Measurements from ENCODE around the gene APMAP.

APMAP gene

GRCh38 chr20:25016471-25016870 is 23.9 kb upstream of the APMAP start:
- no peaks in the 10 kb centered on the region for H3K9me2 ChIP-seq (replicated peaks; ENCODE audit: insufficient read depth, low read length)
- H2AFZ ChIP-seq (ENCODE audit: low read length): no peak overlapping the region
- DNase-seq: no peak
- no peaks in the 10 kb centered on the region for H3K9me3 ChIP-seq (replicated peaks; ENCODE audit: insufficient read depth, low read length)
- peaks cover 42% of the 10 kb centered on the region for H3F3A ChIP-seq (ENCODE audit: insufficient read depth, low read length)
- no peaks in the 10 kb centered on the region for H3K36me3 ChIP-seq (replicated peaks; ENCODE audit: insufficient read depth, low read length)
- peak overlapping the region; percentile 57; the same call in 1 of the 2 replicates for H3K4me2 ChIP-seq (ENCODE audit: low read depth, low read length)
- H3K27ac ChIP-seq (ENCODE audit: low read length): peak overlapping the region; percentile 85
- H3K79me2 ChIP-seq (ENCODE audit: low read length): peaks cover 29% of the 10 kb centered on the region
- peaks cover 52% of the 10 kb centered on the region for H3K4me1 ChIP-seq (ENCODE audit: low read length)
- H3K4me3 ChIP-seq (ENCODE audit: low read length): no peak overlapping the region
- H4K20me1 ChIP-seq (ENCODE audit: insufficient read depth, low read length): no peaks in the 10 kb centered on the region
- peak overlapping the region; percentile 39; the same call in 1 of the 2 replicates for H3K9ac ChIP-seq (ENCODE audit: low read length)
- TF ChIP-seq EZH2phosphoT487 (IDR thresholded peaks at IDR 0.05; ENCODE audit: low read length): no peak
- TF ChIP-seq CTCF (IDR thresholded peaks at IDR 0.05; ENCODE audit: low read length): no peak
- no peak for TF ChIP-seq EZH2 (optimal IDR thresholded peaks at IDR 0.05; ENCODE audit: low read depth, low read length)
- no peaks in the 10 kb centered on the region for H3K27me3 ChIP-seq (replicated peaks; ENCODE audit: insufficient read depth, low read length)

- H3K9me3 ChIP-seq (replicated peaks; ENCODE audit: insufficient read depth, low read length): no peaks in the 10 kb centered on the region
- TF ChIP-seq EZH2phosphoT487 (IDR thresholded peaks at IDR 0.05; ENCODE audit: low read length) (no peak), EZH2 (optimal IDR thresholded peaks at IDR 0.05; ENCODE audit: low read depth, low read length) (no peak), CTCF (IDR thresholded peaks at IDR 0.05; ENCODE audit: low read length) (no peak)
- peak overlapping the region; percentile 85; the same call in 1 of the 2 replicates for H3K27ac ChIP-seq (ENCODE audit: low read length)
- H3K9ac ChIP-seq (ENCODE audit: low read length): no peak overlapping the region
- no peak overlapping the region for H3K4me2 ChIP-seq (ENCODE audit: low read depth, low read length)
- H3K36me3 ChIP-seq (replicated peaks; ENCODE audit: insufficient read depth, low read length): no peaks in the 10 kb centered on the region
- H3F3A ChIP-seq (ENCODE audit: insufficient read depth, low read length): peaks cover 42% of the 10 kb centered on the region
- no peak for DNase-seq
- no peaks in the 10 kb centered on the region for H3K9me2 ChIP-seq (replicated peaks; ENCODE audit: insufficient read depth, low read length)
- H3K4me3 ChIP-seq (ENCODE audit: low read length): no peak overlapping the region
- no peak overlapping the region for H2AFZ ChIP-seq (ENCODE audit: low read length)
- H3K27me3 ChIP-seq (replicated peaks; ENCODE audit: insufficient read depth, low read length): no peaks in the 10 kb centered on the region
- H3K79me2 ChIP-seq (ENCODE audit: low read length): peaks cover 29% of the 10 kb centered on the region
- H3K4me1 ChIP-seq (ENCODE audit: low read length): peaks cover 52% of the 10 kb centered on the region
- no peaks in the 10 kb centered on the region for H4K20me1 ChIP-seq (ENCODE audit: insufficient read depth, low read length)
Observed at GRCh38 chr20:25015986-25016385, 23.4 kb upstream of the APMAP start.

GRCh38 chr20:25014816-25015215 is 22.3 kb upstream of the APMAP start:
- H3K9ac ChIP-seq (ENCODE audit: low read length): peak overlapping the region; percentile 5; the same call in 1 of the 2 replicates
- DNase-seq: peak; percentile 93
- no peaks in the 10 kb centered on the region for H3K9me2 ChIP-seq (replicated peaks; ENCODE audit: insufficient read depth, low read length)
- H3K79me2 ChIP-seq (ENCODE audit: low read length): peaks cover 21% of the 10 kb centered on the region
- H3K4me1 ChIP-seq (ENCODE audit: low read length): peaks cover 52% of the 10 kb centered on the region
- H3K27ac ChIP-seq (ENCODE audit: low read length): peak overlapping the region; percentile 85
- no peaks in the 10 kb centered on the region for H3K36me3 ChIP-seq (replicated peaks; ENCODE audit: insufficient read depth, low read length)
- H3K9me3 ChIP-seq (replicated peaks; ENCODE audit: insufficient read depth, low read length): no peaks in the 10 kb centered on the region
- TF ChIP-seq EZH2phosphoT487 (IDR thresholded peaks at IDR 0.05; ENCODE audit: low read length) (no peak), CTCF (IDR thresholded peaks at IDR 0.05; ENCODE audit: low read length) (peak; percentile 38), EZH2 (optimal IDR thresholded peaks at IDR 0.05; ENCODE audit: low read depth, low read length) (no peak)
- H3K4me3 ChIP-seq (ENCODE audit: low read length): no peak overlapping the region
- H3K4me2 ChIP-seq (ENCODE audit: low read depth, low read length): peak overlapping the region; percentile 28
- H4K20me1 ChIP-seq (ENCODE audit: insufficient read depth, low read length): no peaks in the 10 kb centered on the region
- H3K27me3 ChIP-seq (replicated peaks; ENCODE audit: insufficient read depth, low read length): no peaks in the 10 kb centered on the region
- no peak overlapping the region for H2AFZ ChIP-seq (ENCODE audit: low read length)
- H3F3A ChIP-seq (ENCODE audit: insufficient read depth, low read length): peaks cover 42% of the 10 kb centered on the region
